Measurements from ENCODE around the gene PPP6R3. TPM values are rescaled to one million over a fixed set of nuclear protein-coding genes. Genes with fewer than 3 reads are reported as not detected.

The PPP6R3 gene
- total and polyA plus RNA-seq, 2 donors (not counting 3 experiments of a cell fraction or from before 2014, with no cell fraction given): 31.7 to 98.8 TPM

GRCh38 chr11:68584991-68585524 lies 124.5 kb downstream of the PPP6R3 start:
- FAIRE-seq (peak; percentile 26), DNase-seq (ENCODE audit: low read depth, low spot score) (no peak)
- Histone ChIP-seq H3K79me2 (ENCODE audit: control insufficient read depth, insufficient read depth, low read length) (peaks cover 12% of the 10 kb centered on the region), H2AFZ (ENCODE audit: low read depth, low read length) (no peak overlapping the region), H3K9me1 (replicated peaks; ENCODE audit: control insufficient read depth, extremely low read depth, insufficient read depth, low read length) (no peaks in the 10 kb centered on the region), H3K4me3 (replicated peaks in 1 of 3; ENCODE audit: insufficient read depth in 1 of 3, low read depth in 1 of 3, low read length in 3 of 3) (no peak overlapping the region), H4K20me1 (replicated peaks; ENCODE audit: control insufficient read depth, extremely low read depth, insufficient read depth, low read length) (no peaks in the 10 kb centered on the region), H3K9ac (replicated peaks; ENCODE audit: extremely low read depth, insufficient read depth, low read length) (no peak overlapping the region), H3K4me2 (ENCODE audit: insufficient read depth, low read length) (no peak overlapping the region), H3K27me3 (ENCODE audit: control insufficient read depth in 2 of 2, insufficient read depth in 2 of 2, low read length in 2 of 2) (no peaks in the 10 kb centered on the region), H3K27ac (ENCODE audit: insufficient read depth, low read depth, low read length) (no peak overlapping the region), H3K4me1 (ENCODE audit: control insufficient read depth, extremely low read depth, insufficient read depth, low read length) (peaks cover 13% of the 10 kb centered on the region), H3K36me3 (ENCODE audit: control insufficient read depth in 2 of 2, extremely low read depth in 1 of 2, insufficient read depth in 2 of 2, low read length in 2 of 2) (peaks cover 7 to 20% of the 10 kb centered on the region in 2 experiments), H3K9me3 (replicated peaks; ENCODE audit: control insufficient read depth, insufficient read depth, low read length) (no peaks in the 10 kb centered on the region)
- dilution Hi-C loops (cut with MboI; ENCODE audit: extremely low pct_ligation_motif_present, low sequenced_read_pairs) (no loop called here), intact Hi-C loops (cut with micrococcal nuclease) (loop anchor here (5.0 kb wide), 1 partner anchor 123 kb away; the partner anchor contains the start of gene PPP6R3)
- ChIA-PET CTCF (interaction anchor here (1.5 to 2.9 kb wide), 2 partner anchors 13 to 14 kb away, joined by 3 to 11 read pairs; no protein-coding TSS in a partner anchor), POLR2A (no interaction called here)
- BruUV-seq (replicated peaks): no TSS peak
- TF ChIP-seq FOS (IDR thresholded peaks at IDR 0.05; ENCODE audit: borderline replicate concordance, insufficient read depth, low read length): no peak
- TF ChIP-seq, protein P1, sequence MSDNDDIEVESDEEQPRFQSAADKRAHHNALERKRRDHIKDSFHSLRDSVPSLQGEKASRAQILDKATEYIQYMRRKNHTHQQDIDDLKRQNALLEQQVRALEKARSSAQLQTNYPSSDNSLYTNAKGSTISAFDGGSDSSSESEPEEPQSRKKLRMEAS (IDR thresholded peaks at IDR 0.05; ENCODE audit: insufficient read depth, insufficient read length): no peak

- Histone ChIP-seq H3K9me3 (replicated peaks; ENCODE audit: control insufficient read depth, insufficient read depth, low read length) (no peaks in the 10 kb centered on the region), H3K4me3 (replicated peaks in 1 of 3; ENCODE audit: insufficient read depth in 1 of 3, low read depth in 1 of 3, low read length in 3 of 3) (no peak overlapping the region), H3K79me2 (ENCODE audit: control insufficient read depth, insufficient read depth, low read length) (peaks cover 10% of the 10 kb centered on the region), H3K4me2 (ENCODE audit: insufficient read depth, low read length) (no peak overlapping the region), H2AFZ (ENCODE audit: low read depth, low read length) (no peak overlapping the region), H3K27me3 (ENCODE audit: control insufficient read depth in 2 of 2, insufficient read depth in 2 of 2, low read length in 2 of 2) (no peaks in the 10 kb centered on the region), H3K36me3 (ENCODE audit: control insufficient read depth in 2 of 2, extremely low read depth in 1 of 2, insufficient read depth in 2 of 2, low read length in 2 of 2) (peaks cover 20 to 37% of the 10 kb centered on the region in 2 experiments), H4K20me1 (replicated peaks; ENCODE audit: control insufficient read depth, extremely low read depth, insufficient read depth, low read length) (no peaks in the 10 kb centered on the region), H3K9me1 (replicated peaks; ENCODE audit: control insufficient read depth, extremely low read depth, insufficient read depth, low read length) (no peaks in the 10 kb centered on the region), H3K27ac (ENCODE audit: insufficient read depth, low read depth, low read length) (no peak overlapping the region), H3K4me1 (ENCODE audit: control insufficient read depth, extremely low read depth, insufficient read depth, low read length) (no peaks in the 10 kb centered on the region), H3K9ac (replicated peaks; ENCODE audit: extremely low read depth, insufficient read depth, low read length) (no peak overlapping the region)
- dilution Hi-C loops (cut with MboI; ENCODE audit: extremely low pct_ligation_motif_present, low sequenced_read_pairs) (no loop called here), intact Hi-C loops (cut with micrococcal nuclease) (no loop called here)
- TF ChIP-seq FOS (IDR thresholded peaks at IDR 0.05; ENCODE audit: borderline replicate concordance, insufficient read depth, low read length) (no peak), GATA2 (IDR thresholded peaks at IDR 0.05; ENCODE audit: insufficient read depth, insufficient read length, low read depth, low read length) (no peak), JUN (IDR thresholded peaks at IDR 0.05; ENCODE audit: borderline replicate concordance, insufficient read depth, insufficient read length, low read depth) (no peak), MYC (IDR thresholded peaks at IDR 0.05; ENCODE audit: low read depth, low read length) (no peak), CTCF (IDR thresholded peaks at IDR 0.05; ENCODE audit: extremely low read depth in 1 of 2, insufficient read depth in 1 of 2, low read depth in 1 of 2, low read length in 2 of 2) (no peak), POLR2AphosphoS5 (IDR thresholded peaks at IDR 0.05; ENCODE audit: insufficient read depth, low read depth, low read length) (no peak), POLR2A (IDR thresholded peaks at IDR 0.05; ENCODE audit: low read depth, low read length) (no peak), EZH2 (IDR thresholded peaks at IDR 0.05; ENCODE audit: borderline replicate concordance, low read depth, low read length, severe bottlenecking) (no peak)
- TF ChIP-seq, protein P1 (IDR thresholded peaks at IDR 0.05; ENCODE audit: insufficient read depth, insufficient read length): no peak
- BruUV-seq (replicated peaks): no TSS peak
- CTCF ChIA-PET: interaction anchor here (0.6 to 1.1 kb wide), 2 partner anchors 26 to 29 kb away, joined by 3 read pairs; no protein-coding TSS in a partner anchor
- DNase-seq (ENCODE audit: low read depth, low spot score): no peak
- no peak for FAIRE-seq
- POLR2A ChIA-PET: no interaction called here
Observed at GRCh38 chr11:68589547-68590216, 129.1 kb downstream of the PPP6R3 start.

Measured in endothelial cell of umbilical vein (primary cell).